Measurements from ENCODE around the gene FHOD1.

FHOD1 gene

GRCh38 chr16:67188323-67188722 is 59.0 kb downstream of the FHOD1 start:
- Histone ChIP-seq H3K27me3 (replicated peaks; ENCODE audit: control insufficient read depth, insufficient read depth, low read length) (no peaks in the 10 kb centered on the region; the same call in 1 of the 2 replicates), H3K4me3 (replicated peaks; ENCODE audit: low read depth, low read length) (no peak overlapping the region), H3K36me3 (ENCODE audit: control insufficient read depth, insufficient read depth, low read length) (no peaks in the 10 kb centered on the region)
- no peak for DNase-seq (ENCODE audit: extremely low read depth, insufficient read length)
- no peak for TF ChIP-seq CTCF (IDR thresholded peaks at IDR 0.05; ENCODE audit: insufficient read depth, low read length, poor library complexity, severe bottlenecking)

GRCh38 chr16:67187175-67187890 is 59.9 kb downstream of the FHOD1 start:
- no peak for TF ChIP-seq CTCF (IDR thresholded peaks at IDR 0.05; ENCODE audit: insufficient read depth, low read length, poor library complexity, severe bottlenecking)
- Histone ChIP-seq H3K36me3 (ENCODE audit: control insufficient read depth, insufficient read depth, low read length) (no peaks in the 10 kb centered on the region), H3K4me3 (replicated peaks; ENCODE audit: low read depth, low read length) (no peak overlapping the region), H3K27me3 (replicated peaks; ENCODE audit: control insufficient read depth, insufficient read depth, low read length) (no peaks in the 10 kb centered on the region; the same call in 1 of the 2 replicates)
- no peak for DNase-seq (ENCODE audit: extremely low read depth, insufficient read length)

- H3K36me3 ChIP-seq (ENCODE audit: control insufficient read depth, insufficient read depth, low read length), result no peaks in the 10 kb centered on the region
- DNase-seq (ENCODE audit: extremely low read depth, insufficient read length), result no peak
- H3K4me3 ChIP-seq (replicated peaks; ENCODE audit: low read depth, low read length), result no peak overlapping the region
- H3K27me3 ChIP-seq (replicated peaks; ENCODE audit: control insufficient read depth, insufficient read depth, low read length), result no peaks in the 10 kb centered on the region; the same call in 1 of the 2 replicates
- TF ChIP-seq CTCF (IDR thresholded peaks at IDR 0.05; ENCODE audit: insufficient read depth, low read length, poor library complexity, severe bottlenecking), result no peak
Observed at GRCh38 chr16:67186550-67186950, 60.7 kb downstream of the FHOD1 start.

GRCh38 chr16:67185651-67186134 is 61.6 kb downstream of the FHOD1 start:
- DNase-seq (ENCODE audit: extremely low read depth, insufficient read length), result no peak
- TF ChIP-seq CTCF (IDR thresholded peaks at IDR 0.05; ENCODE audit: insufficient read depth, low read length, poor library complexity, severe bottlenecking), result no peak
- H3K4me3 ChIP-seq (replicated peaks; ENCODE audit: low read depth, low read length), result no peak overlapping the region
- no peaks in the 10 kb centered on the region for H3K36me3 ChIP-seq (ENCODE audit: control insufficient read depth, insufficient read depth, low read length)
- H3K27me3 ChIP-seq (replicated peaks; ENCODE audit: control insufficient read depth, insufficient read depth, low read length), result no peaks in the 10 kb centered on the region; the same call in 1 of the 2 replicates

GRCh38 chr16:67184995-67185650 is 62.2 kb downstream of the FHOD1 start:
- DNase-seq (ENCODE audit: extremely low read depth, insufficient read length), result peak; percentile 74
- Histone ChIP-seq H3K4me3 (replicated peaks; ENCODE audit: low read depth, low read length) (no peak overlapping the region), H3K36me3 (ENCODE audit: control insufficient read depth, insufficient read depth, low read length) (no peaks in the 10 kb centered on the region), H3K27me3 (replicated peaks; ENCODE audit: control insufficient read depth, insufficient read depth, low read length) (no peaks in the 10 kb centered on the region; the same call in 1 of the 2 replicates)
- peak; percentile 88 for TF ChIP-seq CTCF (IDR thresholded peaks at IDR 0.05; ENCODE audit: insufficient read depth, low read length, poor library complexity, severe bottlenecking)
